Osteoblast (primary cell): ENCODE data around the gene SPOCD1. TPM values are rescaled to one million over a fixed set of nuclear protein-coding genes. Genes with fewer than 3 reads are reported as not detected.
A peak's percentile ranks its signal among the peaks of the same experiment; 100 is the strongest.

Experiments used
- DNase-seq: peaks from one replicate; pipeline ENCODE4 v3.0.0; 2011; ENCODE audit warnings: low spot score, mixed read lengths; ENCODE audit not compliant: insufficient read length; ENCODE audit errors: missing footprints
- H2AFZ ChIP-seq: 2 replicates; pipeline ENCODE4 v1.6.0; 2011; ENCODE audit warnings: mild to moderate bottlenecking, low read length
- H3K27ac ChIP-seq: 2 replicates; pipeline ENCODE4 v1.5.1; 2011; ENCODE audit warnings: mild to moderate bottlenecking, low read depth, low read length, moderate library complexity
- H3K27me3 ChIP-seq: 2 replicates; pipeline ENCODE4 v1.6.0; 2012; ENCODE audit warnings: mild to moderate bottlenecking, control low read depth, inconsistent platforms, low read length, moderate library complexity; ENCODE audit not compliant: insufficient read depth
- H3K36me3 ChIP-seq: 2 replicates; pipeline ENCODE4 v1.5.1; 2011; ENCODE audit warnings: mild to moderate bottlenecking, low read length, control low read depth, moderate library complexity; ENCODE audit not compliant: insufficient read depth
- H3K4me1 ChIP-seq: 2 replicates; pipeline ENCODE4 v1.5.1; 2011; ENCODE audit warnings: mild to moderate bottlenecking, low read length, control low read depth, moderate library complexity; ENCODE audit not compliant: insufficient read depth
- H3K4me2 ChIP-seq: 2 replicates; pipeline ENCODE4 v1.6.0; 2011; ENCODE audit warnings: mild to moderate bottlenecking, low read length; ENCODE audit not compliant: insufficient read depth
- H3K4me3 ChIP-seq: fragments of 200-600 bp; sonication (generic); 3 replicates; pipeline ENCODE4 v1.5.1; 2012; ENCODE audit warnings: mild to moderate bottlenecking, low read length, inconsistent platforms; ENCODE audit not compliant: insufficient read depth
- H3K79me2 ChIP-seq: 2 replicates; pipeline ENCODE4 v1.6.0; 2012; ENCODE audit warnings: mild to moderate bottlenecking, low read length, control low read depth, inconsistent platforms; ENCODE audit not compliant: insufficient read depth
- H3K9me3 ChIP-seq: 2 replicates; pipeline ENCODE4 v1.5.1; 2011; ENCODE audit warnings: low read depth, low read length, control low read depth
- H4K20me1 ChIP-seq: 2 replicates; pipeline ENCODE4 v1.6.0; 2012; ENCODE audit warnings: mild to moderate bottlenecking, low read length, control low read depth; ENCODE audit not compliant: insufficient read depth
- total RNA-seq: library from RNA; depleted of rRNA; stranded (reverse); fragments of >200 nt; gene quantifications from 2 replicates; pipeline ENCODE4 v1.2.3, GENCODE V29; 2012
- TF ChIP-seq, protein P1 (sequence below): IDR thresholded peaks from 2 replicates; pipeline ENCODE4 v1.5.1; 2011; ENCODE audit warnings: mild to moderate bottlenecking, low read depth, low read length, moderate library complexity; ENCODE audit errors: extremely low read depth

Gene SPOCD1
- total RNA-seq, 1 donor: 58.6 TPM

DNA sequence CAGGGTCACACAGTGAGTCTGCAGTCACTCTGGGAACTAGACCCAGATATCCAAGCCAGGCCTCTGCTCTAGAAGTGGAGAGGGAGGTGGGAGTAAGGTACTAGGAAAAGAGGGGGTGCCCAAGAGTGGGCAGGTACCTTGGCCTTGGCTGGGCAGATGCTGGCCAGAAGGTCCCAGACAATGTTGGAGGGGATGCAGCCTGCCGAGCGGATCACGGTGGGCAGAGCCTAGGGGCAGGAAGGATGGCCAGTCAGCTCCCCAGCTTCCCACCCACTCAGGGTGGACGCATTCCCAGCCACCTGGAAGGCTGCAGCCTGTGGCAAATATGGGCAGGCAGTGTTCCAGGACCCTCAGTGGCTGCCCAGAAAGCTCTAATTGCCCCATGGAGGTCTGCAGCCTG lies 23.3 kb downstream of the SPOCD1 start:
- Histone ChIP-seq H3K9me3 (no peaks in the 10 kb centered on the region), H3K4me3 (no peak overlapping the region), H3K4me2 (no peak overlapping the region), H3K27ac (peak overlapping the region; percentile 18), H3K27me3 (no peaks in the 10 kb centered on the region), H4K20me1 (peaks cover 49% of the 10 kb centered on the region), H2AFZ (no peak overlapping the region), H3K79me2 (peaks cover 47% of the 10 kb centered on the region), H3K4me1 (peaks cover 51% of the 10 kb centered on the region), H3K36me3 (peaks cover 62% of the 10 kb centered on the region)
- no peak for DNase-seq
- TF ChIP-seq, protein P1, sequence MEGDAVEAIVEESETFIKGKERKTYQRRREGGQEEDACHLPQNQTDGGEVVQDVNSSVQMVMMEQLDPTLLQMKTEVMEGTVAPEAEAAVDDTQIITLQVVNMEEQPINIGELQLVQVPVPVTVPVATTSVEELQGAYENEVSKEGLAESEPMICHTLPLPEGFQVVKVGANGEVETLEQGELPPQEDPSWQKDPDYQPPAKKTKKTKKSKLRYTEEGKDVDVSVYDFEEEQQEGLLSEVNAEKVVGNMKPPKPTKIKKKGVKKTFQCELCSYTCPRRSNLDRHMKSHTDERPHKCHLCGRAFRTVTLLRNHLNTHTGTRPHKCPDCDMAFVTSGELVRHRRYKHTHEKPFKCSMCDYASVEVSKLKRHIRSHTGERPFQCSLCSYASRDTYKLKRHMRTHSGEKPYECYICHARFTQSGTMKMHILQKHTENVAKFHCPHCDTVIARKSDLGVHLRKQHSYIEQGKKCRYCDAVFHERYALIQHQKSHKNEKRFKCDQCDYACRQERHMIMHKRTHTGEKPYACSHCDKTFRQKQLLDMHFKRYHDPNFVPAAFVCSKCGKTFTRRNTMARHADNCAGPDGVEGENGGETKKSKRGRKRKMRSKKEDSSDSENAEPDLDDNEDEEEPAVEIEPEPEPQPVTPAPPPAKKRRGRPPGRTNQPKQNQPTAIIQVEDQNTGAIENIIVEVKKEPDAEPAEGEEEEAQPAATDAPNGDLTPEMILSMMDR: no peak

DNA sequence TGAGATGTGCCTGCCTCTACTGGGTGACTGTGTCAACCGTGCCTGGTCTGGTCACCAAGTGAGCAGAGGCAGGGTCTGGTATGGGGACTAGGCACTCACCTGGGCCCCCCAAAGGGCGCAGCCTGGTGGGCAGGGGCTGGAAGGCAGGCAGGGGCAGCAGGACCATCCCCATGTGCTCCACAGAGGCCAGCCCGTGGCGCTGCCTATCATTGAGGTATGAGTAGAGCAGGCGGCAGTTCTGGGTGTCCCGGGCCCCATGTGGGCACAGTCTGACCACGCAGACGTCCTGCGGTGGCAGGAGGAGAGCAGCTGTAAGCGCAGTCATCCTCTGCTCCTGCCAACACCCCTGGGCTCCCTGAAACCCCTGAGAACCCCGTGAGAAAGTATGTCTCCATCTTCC lies 23.7 kb downstream of the SPOCD1 start:
- TF ChIP-seq, protein P1: no peak
- Histone ChIP-seq H3K4me1 (peaks cover 50% of the 10 kb centered on the region), H4K20me1 (peaks cover 47% of the 10 kb centered on the region), H3K27me3 (no peaks in the 10 kb centered on the region), H3K27ac (no peak overlapping the region), H3K4me3 (no peak overlapping the region), H3K36me3 (peaks cover 62% of the 10 kb centered on the region), H2AFZ (no peak overlapping the region), H3K79me2 (peaks cover 42% of the 10 kb centered on the region), H3K9me3 (no peaks in the 10 kb centered on the region), H3K4me2 (no peak overlapping the region)
- DNase-seq: peak; percentile 74

DNA sequence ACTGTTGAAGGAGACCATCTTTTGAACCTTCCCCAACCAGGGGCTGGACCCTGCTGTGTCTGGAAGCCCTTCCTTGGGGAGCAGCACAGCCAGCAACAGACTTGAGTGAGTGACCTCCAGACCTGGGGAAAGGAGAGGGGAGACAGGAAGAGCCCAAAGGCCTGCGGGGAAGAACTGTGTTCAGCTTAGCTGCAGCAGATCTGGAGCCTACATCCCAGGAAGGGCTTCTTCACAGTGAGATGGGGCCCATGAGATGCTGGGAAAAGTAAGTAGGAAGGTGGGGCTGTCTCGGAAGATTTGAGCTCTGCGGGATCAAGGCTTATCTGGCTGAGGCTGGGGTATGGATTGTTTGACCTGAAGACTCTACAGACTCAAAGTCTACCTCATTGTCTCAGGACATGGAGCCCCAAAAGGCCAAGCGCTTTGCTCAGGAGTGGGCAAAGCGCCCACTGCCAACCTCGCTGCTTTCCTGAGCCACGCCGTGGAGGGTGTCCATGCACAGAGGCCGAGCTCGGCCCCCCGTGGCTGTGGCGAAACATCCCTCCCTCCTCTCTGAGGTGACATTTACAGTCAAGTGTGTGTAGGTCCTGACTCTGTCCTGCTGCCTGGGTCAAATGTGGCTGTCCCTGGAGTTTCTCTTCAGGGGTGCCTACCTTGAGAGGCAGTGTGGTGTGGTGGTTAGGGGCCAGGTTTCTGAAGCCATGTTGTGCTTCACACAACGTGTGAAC lies 24.5 kb downstream of the SPOCD1 start:
- TF ChIP-seq, protein P1: no peak
- DNase-seq: peak; percentile 66
- H3K27me3 ChIP-seq: no peaks in the 10 kb centered on the region
- no peaks in the 10 kb centered on the region for H3K9me3 ChIP-seq
- peak overlapping the region; percentile 69 for H3K27ac ChIP-seq
- no peak overlapping the region for H3K4me2 ChIP-seq
- H3K4me1 ChIP-seq: peaks cover 42% of the 10 kb centered on the region
- H2AFZ ChIP-seq: no peak overlapping the region
- H3K4me3 ChIP-seq: no peak overlapping the region
- peaks cover 39% of the 10 kb centered on the region for H4K20me1 ChIP-seq
- H3K79me2 ChIP-seq: peaks cover 34% of the 10 kb centered on the region
- peaks cover 56% of the 10 kb centered on the region for H3K36me3 ChIP-seq

DNA sequence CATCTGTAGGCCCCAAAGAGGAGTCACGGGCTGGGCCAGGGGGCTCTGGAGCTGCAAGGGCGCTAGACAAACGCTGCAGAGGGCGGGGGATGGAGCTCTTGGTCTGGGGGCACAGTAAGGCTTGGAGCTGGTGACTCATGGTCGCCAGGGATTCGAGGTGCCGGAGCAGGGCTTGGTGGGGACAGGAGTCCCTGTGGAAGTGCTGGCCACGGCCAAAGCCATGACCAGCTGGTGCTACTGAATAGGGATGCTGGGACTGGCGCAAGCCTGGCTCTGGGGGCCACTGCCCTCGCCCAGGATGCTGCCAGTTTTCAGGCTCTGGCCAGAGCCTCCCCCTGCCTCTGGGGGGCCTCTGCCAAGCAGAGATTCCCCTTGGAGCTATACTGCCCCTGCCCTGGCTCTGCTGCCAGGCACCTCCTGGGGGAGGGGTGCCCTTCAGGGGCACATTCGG lies 25.2 kb downstream of the SPOCD1 start:
- Histone ChIP-seq H3K4me2 (no peak overlapping the region), H3K4me3 (no peak overlapping the region), H3K9me3 (no peaks in the 10 kb centered on the region), H4K20me1 (peaks cover 33% of the 10 kb centered on the region), H3K79me2 (peaks cover 28% of the 10 kb centered on the region), H3K36me3 (peaks cover 50% of the 10 kb centered on the region), H3K4me1 (peaks cover 35% of the 10 kb centered on the region), H2AFZ (no peak overlapping the region), H3K27ac (peak overlapping the region; percentile 69), H3K27me3 (no peaks in the 10 kb centered on the region)
- DNase-seq: no peak
- TF ChIP-seq, protein P1: no peak
